Measurements from ENCODE around the gene BRD3.
"Not testable (repeated sequence)": the region's sequence is repeated elsewhere in the genome, so short reads cannot be mapped to it uniquely, and the experiment has no call there.

The BRD3 gene

GRCh38 chr9:133990366-133991213 lies 77.2 kb downstream of the BRD3 start:
- no peak for DNase-seq

GRCh38 chr9:133989625-133990365 lies 78.0 kb downstream of the BRD3 start:
- no peak for DNase-seq

- DNase-seq = not testable (repeated sequence)
Measured at GRCh38 chr9:133988771-133989170, 79.1 kb downstream of the BRD3 start.

- DNase-seq = no peak
Measured at GRCh38 chr9:133987946-133988665, 79.7 kb downstream of the BRD3 start.

- DNase-seq = no peak
Measured at GRCh38 chr9:133987446-133987788, 80.4 kb downstream of the BRD3 start.

- DNase-seq = no peak
Measured at GRCh38 chr9:133986774-133987445, 80.9 kb downstream of the BRD3 start.

GRCh38 chr9:133986061-133986460 lies 81.8 kb downstream of the BRD3 start:
- DNase-seq = no peak

GRCh38 chr9:133982971-133983720 lies 84.7 kb downstream of the BRD3 start:
- no peak for DNase-seq

GRCh38 chr9:133981958-133982681 lies 85.7 kb downstream of the BRD3 start:
- DNase-seq = no peak

- no peak for DNase-seq
Measured at GRCh38 chr9:133981589-133981957, 86.3 kb downstream of the BRD3 start.

GRCh38 chr9:133980864-133981588 lies 86.8 kb downstream of the BRD3 start:
- no peak for DNase-seq

Measured in NCI-H1105 treated with DMSO at 0.1 percent for 48 hours (cell line).